GM18505 (cell line): Measurements from ENCODE around the gene RALB.
"Not testable (repeated sequence)": the region's sequence is repeated elsewhere in the genome, so short reads cannot be mapped to it uniquely, and the experiment has no call there.

Experiments used
- ATAC-seq: cut with Tn5 transposase; IDR thresholded peaks from one replicate; pipeline ENCODE4 v1.9.1; 2021; ENCODE audit not compliant: unreplicated experiment
- POLR2A ChIP-seq: IDR thresholded peaks from 4 replicates; pipeline ENCODE4 v1.6.1; 2011; ENCODE audit warnings: borderline replicate concordance; ENCODE audit not compliant: insufficient read depth, insufficient read length; ENCODE audit errors: extremely low read depth

RALB gene

GRCh38 chr2:120317916-120318315, 65.3 kb downstream of the RALB start:
- no peak for ATAC-seq
- TF ChIP-seq POLR2A: no peak

- ATAC-seq: no peak
- TF ChIP-seq POLR2A: no peak
Measured at GRCh38 chr2:120318626-120319025, 66.0 kb downstream of the RALB start.

- no peak for ATAC-seq
- TF ChIP-seq POLR2A: no peak
Measured at GRCh38 chr2:120319123-120319522, 66.5 kb downstream of the RALB start.

GRCh38 chr2:120319686-120320317, 67.2 kb downstream of the RALB start:
- no peak for ATAC-seq
- no peak for TF ChIP-seq POLR2A

GRCh38 chr2:120320318-120320851, 67.7 kb downstream of the RALB start:
- ATAC-seq: no peak
- TF ChIP-seq POLR2A: no peak

- ATAC-seq: not testable (repeated sequence)
Measured at GRCh38 chr2:120320887-120321556, 68.4 kb downstream of the RALB start.

GRCh38 chr2:120321721-120322284, 69.2 kb downstream of the RALB start:
- no peak for ATAC-seq
- TF ChIP-seq POLR2A: no peak

GRCh38 chr2:120322329-120322728, 69.7 kb downstream of the RALB start:
- ATAC-seq: no peak
- TF ChIP-seq POLR2A: no peak

- ATAC-seq: no peak
- TF ChIP-seq POLR2A: no peak
Measured at GRCh38 chr2:120323214-120323613, 70.6 kb downstream of the RALB start.

GRCh38 chr2:120323807-120324399, 71.3 kb downstream of the RALB start:
- ATAC-seq: no peak
- TF ChIP-seq POLR2A: no peak

GRCh38 chr2:120324933-120325332, 72.3 kb downstream of the RALB start:
- ATAC-seq: no peak
- TF ChIP-seq POLR2A: no peak

- no peak for ATAC-seq
- TF ChIP-seq POLR2A: no peak
Measured at GRCh38 chr2:120326066-120326465, 73.4 kb downstream of the RALB start.

GRCh38 chr2:120330946-120331822, 78.5 kb downstream of the RALB start:
- no peak for ATAC-seq
- no peak for TF ChIP-seq POLR2A
